GM19468 (cell line): ENCODE data around the gene GIGYF2.
"Not testable (repeated sequence)": the region's sequence is repeated elsewhere in the genome, so short reads cannot be mapped to it uniquely, and the experiment has no call there.

Source experiments
- ATAC-seq: cut with Tn5 transposase; IDR thresholded peaks from one replicate; pipeline ENCODE4 v1.9.1; 2021; ENCODE audit warnings: mild to moderate bottlenecking, moderate library complexity, moderate number of reproducible peaks; ENCODE audit not compliant: unreplicated experiment; ENCODE audit errors: extremely low read depth

The GIGYF2 gene

GRCh38 chr2:232906867-232907717 is 210.0 kb downstream of the GIGYF2 start:
- ATAC-seq, result not testable (repeated sequence)

GRCh38 chr2:232907718-232908085 is 210.6 kb downstream of the GIGYF2 start:
- not testable (repeated sequence) for ATAC-seq

GRCh38 chr2:232908695-232909094 is 211.6 kb downstream of the GIGYF2 start:
- ATAC-seq, result no peak
